HEK293 (cell line): ENCODE measurements around the gene BORCS6.

ENCODE experiments used
- CTCF ChIA-PET: fragments of 350-600 bp; formaldehyde crosslinking; extraction: SDS; loops from one replicate; lab custom pipeline; 2021; ENCODE audit warnings: antibody characterized with exemption; lab: Yijun Ruan, JAX
- POLR2A ChIA-PET: fragments of 300-600 bp; formaldehyde crosslinking; extraction: SDS; loops from one replicate; lab custom pipeline; 2020; ENCODE audit warnings: antibody characterized with exemption, inconsistent platforms; lab: Yijun Ruan, JAX
- H3K27ac ChIP-seq: fragments of 200-500 bp; sonication (Bioruptor generic); 2 replicates; pipeline ENCODE4 v1.5.1; 2014; ENCODE audit warnings: low read depth, low read length, control low read depth, inconsistent platforms; ENCODE audit errors: extremely low read depth
- H3K36me3 ChIP-seq, 2 experiments: fragments of 200-500 bp in 1 of 2; sonication (Bioruptor generic) in 1 of 2; 1 replicate in 1 of 2; 2 replicates in 1 of 2; pipeline ENCODE4 v1.5.1; 2014 to 2017; ENCODE audit warnings: inconsistent platforms in 2 of 2, low read length in 2 of 2; ENCODE audit not compliant: control insufficient read depth in 2 of 2, insufficient read depth in 1 of 2
- H3K4me1 ChIP-seq: fragments of 200-500 bp; sonication (Bioruptor generic); 2 replicates; pipeline ENCODE4 v1.5.1; 2014; ENCODE audit warnings: mild to moderate bottlenecking, low read length, inconsistent platforms; ENCODE audit not compliant: control insufficient read depth, insufficient read depth
- H3K4me3 ChIP-seq: 2 replicates; pipeline ENCODE4 v1.5.1; 2011; ENCODE audit warnings: low read depth, mild to moderate bottlenecking, control low read depth, low read length, moderate library complexity
- H3K9me3 ChIP-seq: fragments of 200-500 bp; sonication (Bioruptor generic); 2 replicates; pipeline ENCODE4 v1.5.1; 2014; ENCODE audit warnings: low read depth, low read length, inconsistent platforms; ENCODE audit not compliant: control insufficient read depth, insufficient read depth
- KLF10 ChIP-seq: fragments of 450-650 bp; IDR thresholded peaks from 2 replicates; pipeline ENCODE4 v1.5.1; 2018; ENCODE audit warnings: missing biosample characterization, mild to moderate bottlenecking, missing genetic modification characterization
- KLF9 ChIP-seq: fragments of 450-650 bp; formaldehyde crosslinking; IDR thresholded peaks from 2 replicates; pipeline ENCODE4 v1.5.1; 2016; ENCODE audit warnings: missing biosample characterization, missing genetic modification characterization, low read depth
- MEIS1 ChIP-seq: sonication (generic); formaldehyde crosslinking; IDR thresholded peaks from 2 replicates; pipeline ENCODE4 v1.8.1; 2022; ENCODE audit warnings: missing genetic modification reagents, mild to moderate bottlenecking, borderline replicate concordance
- OVOL3 ChIP-seq: fragments of 450-650 bp; formaldehyde crosslinking; IDR thresholded peaks from 2 replicates; pipeline ENCODE4 v1.5.1; 2016; ENCODE audit warnings: missing biosample characterization, missing genetic modification characterization
- PRDM6 ChIP-seq: fragments of 450-650 bp; formaldehyde crosslinking; IDR thresholded peaks from 2 replicates; pipeline ENCODE4 v1.5.1; 2017; ENCODE audit warnings: missing biosample characterization, missing genetic modification characterization
- TRIM28 ChIP-seq: IDR thresholded peaks from 2 replicates; pipeline ENCODE4 v1.6.1; 2011; ENCODE audit warnings: low read length, control low read depth, borderline replicate concordance
- YY1 ChIP-seq: fragments of 450-650 bp; formaldehyde crosslinking; IDR thresholded peaks from 2 replicates; pipeline ENCODE4 v1.5.1; 2018; ENCODE audit warnings: missing biosample characterization, missing genetic modification characterization
- ZBTB48 ChIP-seq: fragments of 450-650 bp; formaldehyde crosslinking; IDR thresholded peaks from 2 replicates; pipeline ENCODE4 v1.5.1; 2016; ENCODE audit warnings: missing biosample characterization, missing genetic modification characterization
- ZBTB8A ChIP-seq: fragments of 450-650 bp; formaldehyde crosslinking; IDR thresholded peaks from 2 replicates; pipeline ENCODE4 v1.5.1; 2016; ENCODE audit warnings: missing biosample characterization, missing genetic modification characterization
- ZEB2 ChIP-seq: fragments of 450-650 bp; formaldehyde crosslinking; IDR thresholded peaks from 2 replicates; pipeline ENCODE4 v1.5.1; 2016; ENCODE audit warnings: missing biosample characterization, missing genetic modification characterization
- ZFP37 ChIP-seq: fragments of 450-650 bp; formaldehyde crosslinking; IDR thresholded peaks from 2 replicates; pipeline ENCODE4 v1.5.1; 2016; ENCODE audit warnings: missing biosample characterization, missing genetic modification characterization
- ZNF121 ChIP-seq: fragments of 450-650 bp; formaldehyde crosslinking; IDR thresholded peaks from 2 replicates; pipeline ENCODE4 v1.5.1; 2016; ENCODE audit warnings: missing biosample characterization, missing genetic modification characterization
- ZNF133 ChIP-seq: fragments of 450-650 bp; formaldehyde crosslinking; IDR thresholded peaks from 2 replicates; pipeline ENCODE4 v1.5.1; 2016; ENCODE audit warnings: missing biosample characterization, missing genetic modification characterization
- ZNF214 ChIP-seq: fragments of 450-650 bp; formaldehyde crosslinking; IDR thresholded peaks from 2 replicates; pipeline ENCODE4 v1.5.1; 2017; ENCODE audit warnings: missing biosample characterization, mild to moderate bottlenecking, missing genetic modification characterization, borderline replicate concordance
- ZNF324 ChIP-seq: fragments of 450-650 bp; formaldehyde crosslinking; IDR thresholded peaks from 2 replicates; pipeline ENCODE4 v1.5.1; 2016; ENCODE audit warnings: missing biosample characterization, missing genetic modification characterization
- ZNF335 ChIP-seq: fragments of 450-650 bp; formaldehyde crosslinking; conservative IDR thresholded peaks from 2 replicates; pipeline ENCODE4 v1.5.1; 2016; ENCODE audit warnings: missing biosample characterization, missing genetic modification characterization
- ZNF341 ChIP-seq: fragments of 450-650 bp; formaldehyde crosslinking; IDR thresholded peaks from 2 replicates; pipeline ENCODE4; 2016; ENCODE audit warnings: low read depth, missing biosample characterization, missing genetic modification characterization
- ZNF366 ChIP-seq: fragments of 450-650 bp; formaldehyde crosslinking; conservative IDR thresholded peaks from 2 replicates; pipeline ENCODE4 v1.5.1; 2016; ENCODE audit warnings: missing biosample characterization, missing genetic modification characterization
- ZNF501 ChIP-seq: fragments of 450-650 bp; formaldehyde crosslinking; IDR thresholded peaks from 2 replicates; pipeline ENCODE4 v1.5.1; 2016; ENCODE audit warnings: missing biosample characterization, missing genetic modification characterization
- ZNF610 ChIP-seq: fragments of 450-650 bp; formaldehyde crosslinking; IDR thresholded peaks from 2 replicates; pipeline ENCODE4 v1.5.1; 2016; ENCODE audit warnings: missing biosample characterization, missing genetic modification characterization, borderline replicate concordance
- ZNF623 ChIP-seq: fragments of 450-650 bp; formaldehyde crosslinking; IDR thresholded peaks from 2 replicates; pipeline ENCODE4 v1.5.1; 2016; ENCODE audit warnings: missing biosample characterization, missing genetic modification characterization
- ZNF76 ChIP-seq: fragments of 450-650 bp; formaldehyde crosslinking; IDR thresholded peaks from 2 replicates; pipeline ENCODE4; 2016; ENCODE audit warnings: low read depth, missing biosample characterization, missing genetic modification characterization, borderline replicate concordance
- ZNF785 ChIP-seq: fragments of 450-650 bp; formaldehyde crosslinking; IDR thresholded peaks from 2 replicates; pipeline ENCODE4 v1.5.1; 2016; ENCODE audit warnings: missing biosample characterization, missing genetic modification characterization
- TF ChIP-seq, protein P1 (sequence below): fragments of 450-650 bp; formaldehyde crosslinking; IDR thresholded peaks from 2 replicates; pipeline ENCODE4 v1.5.1; 2016; ENCODE audit warnings: missing biosample characterization, missing genetic modification characterization
- TF ChIP-seq, protein P2 (sequence below): fragments of 450-650 bp; formaldehyde crosslinking; IDR thresholded peaks from 2 replicates; pipeline ENCODE4 v1.5.1; 2017; ENCODE audit warnings: missing biosample characterization, missing genetic modification characterization

The BORCS6 gene

DNA sequence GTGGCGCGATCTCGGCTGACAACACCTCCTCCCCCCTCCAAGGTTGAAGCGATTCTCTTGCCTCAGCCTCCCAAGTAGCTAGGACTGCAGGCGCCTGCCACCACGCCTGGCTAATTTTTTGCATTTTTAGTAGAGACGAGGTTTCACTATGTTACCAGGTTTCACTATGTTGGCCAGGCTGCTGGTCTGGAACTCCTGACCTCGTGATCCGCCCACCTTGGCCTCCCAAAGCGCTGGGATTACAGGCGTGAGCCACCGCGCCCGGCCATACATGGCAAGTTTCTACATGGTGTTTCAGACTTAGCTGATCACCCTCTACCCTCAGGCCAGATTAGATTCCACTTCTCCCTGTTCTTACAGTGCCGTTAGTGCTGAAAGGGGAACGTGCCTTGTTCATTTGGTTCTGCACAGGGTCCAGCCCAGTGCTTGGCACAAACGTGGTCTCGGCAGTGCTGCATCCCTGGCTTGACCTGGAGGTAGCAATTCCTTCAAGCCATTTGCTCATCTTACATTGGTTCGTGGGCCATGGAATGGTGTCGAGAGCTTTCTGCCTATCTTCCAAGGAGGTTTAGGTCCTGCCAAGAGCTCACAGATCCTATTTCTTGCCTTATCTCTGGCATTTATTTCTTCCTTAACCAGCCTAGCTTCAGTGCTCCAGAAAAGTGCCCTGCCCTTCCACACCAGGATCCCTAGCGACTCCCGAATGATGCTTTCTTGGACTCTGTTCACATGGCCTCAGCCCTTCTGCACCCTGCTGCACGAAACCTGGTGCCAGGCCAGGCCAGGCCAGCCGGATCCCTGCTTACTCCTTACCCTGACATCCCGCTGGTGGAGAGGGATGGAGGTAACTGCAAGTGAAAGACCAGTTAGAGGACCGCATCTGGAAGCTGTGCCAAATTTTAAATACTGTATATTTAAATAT is 35.2 kb upstream of the BORCS6 start:
- ChIA-PET POLR2A (interaction anchor here (0.6 to 9.6 kb wide), 8 partner anchors 16 to 106 kb away, joined by 3 to 218 read pairs (median 40); partner anchors contain the start of genes ALOXE3, AURKB, BORCS6 and CTC1), CTCF (interaction anchor here (0.6 to 2.1 kb wide), 9 partner anchors 39 to 561 kb away, joined by 3 to 8 read pairs (median 3); partner anchors contain the start of gene ALOXE3)
- Histone ChIP-seq H3K4me1 (peaks cover 12% of the 10 kb centered on the region), H3K4me3 (no peak overlapping the region), H3K27ac (no peak overlapping the region), H3K9me3 (no peaks in the 10 kb centered on the region), H3K36me3 (peaks cover 14 to 32% of the 10 kb centered on the region in 2 experiments; a peak in 2 of 3 replicates)
- TF ChIP-seq MEIS1 (CRISPR knock-in tag) (no peak), ZNF121 (tag by site-specific recombination) (peak; percentile 35; the same call in 1 of the 2 replicates), ZNF76 (no peak), ZNF133 (tag by site-specific recombination) (no peak), OVOL3 (no peak), KLF9 (tag by site-specific recombination) (no peak)

DNA sequence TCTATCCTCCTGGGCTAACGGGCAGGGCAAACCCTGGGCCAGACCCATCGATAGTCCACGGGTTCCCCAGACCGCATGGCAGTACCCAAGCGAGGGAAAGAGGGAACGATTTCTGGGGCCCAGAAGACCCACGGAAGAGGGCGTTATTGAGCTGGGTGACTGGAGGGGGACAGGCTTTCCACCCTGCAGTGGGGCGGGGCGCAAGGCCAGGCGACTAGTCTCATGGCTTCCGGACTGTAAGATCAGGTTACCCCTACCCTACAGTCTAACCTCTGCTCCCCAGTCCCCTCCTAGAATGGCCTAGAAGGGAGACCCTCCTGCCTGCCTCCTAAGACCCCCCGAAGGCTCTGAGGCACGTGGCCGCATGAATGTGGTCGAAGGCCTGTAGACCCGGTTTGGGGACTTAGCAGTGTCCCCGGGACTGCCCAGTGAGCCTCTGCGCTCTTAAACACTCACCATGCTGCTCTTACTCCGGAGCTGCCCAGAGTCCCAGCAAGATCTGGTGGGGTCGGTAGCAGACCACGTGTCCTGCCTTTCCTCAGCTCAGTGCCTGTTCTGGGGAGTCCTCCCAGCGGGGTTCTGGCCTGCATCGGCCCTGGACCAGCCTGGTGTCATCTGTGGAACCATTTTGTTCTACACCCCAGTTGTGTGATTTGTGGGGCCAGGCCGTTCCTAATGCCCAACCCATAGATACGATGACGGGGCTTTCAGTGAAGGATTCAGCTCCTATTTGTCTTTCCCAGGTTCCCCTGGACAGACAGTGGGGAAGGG is 33.6 kb upstream of the BORCS6 start:
- Histone ChIP-seq H3K36me3 (peaks cover 4 to 15% of the 10 kb centered on the region in 2 experiments; a peak in 1 of 3 replicates), H3K4me1 (peaks cover 12% of the 10 kb centered on the region), H3K27ac (peak overlapping the region; percentile 70), H3K4me3 (peak overlapping the region; percentile 78), H3K9me3 (no peaks in the 10 kb centered on the region)
- ChIA-PET CTCF (interaction anchor here (0.6 to 1.9 kb wide), 11 partner anchors 13 to 163 kb away, joined by 3 to 19 read pairs (median 5); partner anchors contain the start of genes ALOXE3, AURKB, CTC1 and PFAS), POLR2A (interaction anchor here (0.6 to 9.6 kb wide), 19 partner anchors 12 to 152 kb away, joined by 3 to 218 read pairs (median 6); partner anchors contain the start of genes ALOXE3, AURKB, BORCS6 and CTC1)
- TF ChIP-seq ZNF785 (tag by site-specific recombination) (no peak), ZNF121 (tag by site-specific recombination) (no peak), ZNF341 (tag by site-specific recombination) (0 out of 2 replicates have a peak, but pooled peaks have one; percentile 2), KLF9 (tag by site-specific recombination) (peak; percentile 45; the same call in 1 of the 2 replicates), TRIM28 (no peak), PRDM6 (tag by site-specific recombination) (no peak), ZNF76 (0 out of 2 replicates have a peak, but pooled peaks have one; percentile 6), ZNF501 (no peak; the same call in 1 of the 2 replicates), ZNF610 (tag by site-specific recombination) (no peak), ZNF366 (peak; percentile 70), ZEB2 (tag by site-specific recombination) (no peak), ZFP37 (tag by site-specific recombination) (0 out of 2 replicates have a peak, but pooled peaks have one; percentile 17), ZBTB48 (tag by site-specific recombination) (peak; percentile 31), YY1 (tag by site-specific recombination) (peak; percentile 34; the same call in 1 of the 2 replicates), KLF10 (tag by site-specific recombination) (no peak), ZNF335 (tag by site-specific recombination) (peak; percentile 57), ZBTB8A (tag by site-specific recombination) (peak; percentile 75), ZNF324 (tag by site-specific recombination) (0 out of 2 replicates have a peak, but pooled peaks have one; percentile 42), ZNF214 (tag by site-specific recombination) (no peak), ZNF623 (no peak)
- TF ChIP-seq, protein P1, sequence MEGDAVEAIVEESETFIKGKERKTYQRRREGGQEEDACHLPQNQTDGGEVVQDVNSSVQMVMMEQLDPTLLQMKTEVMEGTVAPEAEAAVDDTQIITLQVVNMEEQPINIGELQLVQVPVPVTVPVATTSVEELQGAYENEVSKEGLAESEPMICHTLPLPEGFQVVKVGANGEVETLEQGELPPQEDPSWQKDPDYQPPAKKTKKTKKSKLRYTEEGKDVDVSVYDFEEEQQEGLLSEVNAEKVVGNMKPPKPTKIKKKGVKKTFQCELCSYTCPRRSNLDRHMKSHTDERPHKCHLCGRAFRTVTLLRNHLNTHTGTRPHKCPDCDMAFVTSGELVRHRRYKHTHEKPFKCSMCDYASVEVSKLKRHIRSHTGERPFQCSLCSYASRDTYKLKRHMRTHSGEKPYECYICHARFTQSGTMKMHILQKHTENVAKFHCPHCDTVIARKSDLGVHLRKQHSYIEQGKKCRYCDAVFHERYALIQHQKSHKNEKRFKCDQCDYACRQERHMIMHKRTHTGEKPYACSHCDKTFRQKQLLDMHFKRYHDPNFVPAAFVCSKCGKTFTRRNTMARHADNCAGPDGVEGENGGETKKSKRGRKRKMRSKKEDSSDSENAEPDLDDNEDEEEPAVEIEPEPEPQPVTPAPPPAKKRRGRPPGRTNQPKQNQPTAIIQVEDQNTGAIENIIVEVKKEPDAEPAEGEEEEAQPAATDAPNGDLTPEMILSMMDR (tag by site-specific recombination), result peak; percentile 82
- TF ChIP-seq, protein P2, sequence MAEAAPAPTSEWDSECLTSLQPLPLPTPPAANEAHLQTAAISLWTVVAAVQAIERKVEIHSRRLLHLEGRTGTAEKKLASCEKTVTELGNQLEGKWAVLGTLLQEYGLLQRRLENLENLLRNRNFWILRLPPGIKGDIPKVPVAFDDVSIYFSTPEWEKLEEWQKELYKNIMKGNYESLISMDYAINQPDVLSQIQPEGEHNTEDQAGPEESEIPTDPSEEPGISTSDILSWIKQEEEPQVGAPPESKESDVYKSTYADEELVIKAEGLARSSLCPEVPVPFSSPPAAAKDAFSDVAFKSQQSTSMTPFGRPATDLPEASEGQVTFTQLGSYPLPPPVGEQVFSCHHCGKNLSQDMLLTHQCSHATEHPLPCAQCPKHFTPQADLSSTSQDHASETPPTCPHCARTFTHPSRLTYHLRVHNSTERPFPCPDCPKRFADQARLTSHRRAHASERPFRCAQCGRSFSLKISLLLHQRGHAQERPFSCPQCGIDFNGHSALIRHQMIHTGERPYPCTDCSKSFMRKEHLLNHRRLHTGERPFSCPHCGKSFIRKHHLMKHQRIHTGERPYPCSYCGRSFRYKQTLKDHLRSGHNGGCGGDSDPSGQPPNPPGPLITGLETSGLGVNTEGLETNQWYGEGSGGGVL (tag by site-specific recombination), result peak; percentile 32; the same call in 1 of the 2 replicates
